ENCODE measurements around the gene ALG9.

ALG9 gene

GRCh38 chr11:111761036-111761435 lies 110.3 kb downstream of the ALG9 start:
- DNase-seq = no peak

- DNase-seq = no peak
Observed at GRCh38 chr11:111759778-111760407, 111.5 kb downstream of the ALG9 start.

- DNase-seq = no peak
Observed at GRCh38 chr11:111759376-111759775, 112.0 kb downstream of the ALG9 start.

- DNase-seq = no peak
Observed at GRCh38 chr11:111756097-111756496, 115.3 kb downstream of the ALG9 start.

GRCh38 chr11:111749646-111750045 lies 121.7 kb downstream of the ALG9 start:
- DNase-seq = no peak

- DNase-seq = no peak
Observed at GRCh38 chr11:111748035-111748804, 123.2 kb downstream of the ALG9 start.

- DNase-seq = no peak
Observed at GRCh38 chr11:111745719-111746504, 125.5 kb downstream of the ALG9 start.

GRCh38 chr11:111743700-111744099 lies 127.7 kb downstream of the ALG9 start:
- no peak for DNase-seq

- no peak for DNase-seq
Observed at GRCh38 chr11:111741751-111742150, 129.6 kb downstream of the ALG9 start.

- DNase-seq = no peak
Observed at GRCh38 chr11:111739299-111739698, 132.1 kb downstream of the ALG9 start.

- DNase-seq = no peak
Observed at GRCh38 chr11:111737444-111738210, 133.8 kb downstream of the ALG9 start.

GRCh38 chr11:111736621-111737443 lies 134.5 kb downstream of the ALG9 start:
- DNase-seq = no peak

Data from NK-92 treated with Interleukin-12 subunit alpha and Interleukin-12 subunit beta, amount 100 ng/mL, for 24 hours (cell line).